HCT116 (cell line): ENCODE data around the gene SAMD4A. TPM values are rescaled to one million over a fixed set of nuclear protein-coding genes. Genes with fewer than 3 reads are reported as not detected.

ENCODE experiments used
- ATAC-seq: fragments of 200-7000 bp; cut with Tn5 transposase; 2 replicates; pipeline ENCODE4 v1.9.1; 2020; ENCODE audit warnings: mild to moderate bottlenecking, moderate library complexity
- BruUV-seq: library from RNA; stranded (reverse); fragments of 400-500 nt; replicated peaks from 2 replicates; lab custom pipeline; 2021; lab: Mats Ljungman, UMichigan
- CTCF ChIA-PET: fragments of 300-600 bp; sonication (Branson Sonifier 250); formaldehyde crosslinking; loops from one replicate; lab custom pipeline; 2021; ENCODE audit warnings: antibody characterized with exemption; lab: Charles Lee
- POLR2A ChIA-PET: fragments of 300-600, 350-600 bp; sonication (Branson Sonifier 250); formaldehyde crosslinking; loops from one replicate; lab custom pipeline; 2021; ENCODE audit warnings: antibody characterized with exemption; lab: Charles Lee
- RAD21 ChIA-PET, 2 experiments: fragments of 300-600 bp; sonication (Branson Sonifier 250); formaldehyde crosslinking; loops; one replicate each; lab custom pipeline; 2023; ENCODE audit warnings: low total read pairs in 2 of 2; ENCODE audit not compliant: uncharacterized antibody in 2 of 2, unreplicated experiment in 2 of 2, low non-redundant PET in 1 of 2; lab: Charles Lee
- DNase-seq: peaks from one replicate; pipeline ENCODE4 v3.0.0-alpha.2; 2010; ENCODE audit warnings: low read depth, low spot score
- H2AFZ ChIP-seq: fragments of 200-600 bp; shearing (Covaris generic), sonication (generic); 2 replicates; pipeline ENCODE4 v1.6.1; 2017; ENCODE audit warnings: low read depth, mixed run types, mixed read lengths, antibody characterized with exemption, low read length; ENCODE audit not compliant: poor library complexity, severe bottlenecking
- H3K27ac ChIP-seq: 2 replicates; pipeline ENCODE4 v1.5.1; 2012; ENCODE audit warnings: low read depth, low read length
- H3K27me3 ChIP-seq: fragments of 200-600 bp; sonication (generic); 2 replicates; pipeline ENCODE4 v1.6.1; 2016; ENCODE audit warnings: mixed run types, low read length, mixed read lengths; ENCODE audit not compliant: insufficient read depth
- H3K36me3 ChIP-seq, 2 experiments: fragments of 200-500 bp in 1 of 2; fragments of 200-600 bp in 1 of 2; sonication (Bioruptor generic) in 1 of 2; sonication (generic) in 1 of 2; 2 replicates each; pipeline versions ENCODE4 v1.5.1 to v1.6.1; 2014 to 2016; ENCODE audit warnings: low read length in 2 of 2, inconsistent platforms in 1 of 2, mixed read lengths in 1 of 2, mixed run types in 1 of 2; ENCODE audit not compliant: insufficient read depth in 2 of 2, control insufficient read depth in 1 of 2
- H3K4me1 ChIP-seq, 2 experiments: fragments of 200-600 bp in 1 of 2; sonication (generic) in 1 of 2; 2 replicates each; pipeline versions ENCODE4 v1.5.1 to v1.6.1; 2012 to 2017; ENCODE audit warnings: low read length in 2 of 2, inconsistent platforms in 1 of 2, mild to moderate bottlenecking in 1 of 2, mixed read lengths in 1 of 2, mixed run types in 1 of 2, moderate library complexity in 1 of 2; ENCODE audit not compliant: insufficient read depth in 2 of 2, control insufficient read depth in 1 of 2
- H3K4me2 ChIP-seq: fragments of 200-600 bp; sonication (generic); 2 replicates; pipeline ENCODE4 v1.6.1; 2017; ENCODE audit warnings: mixed run types, low read length, mixed read lengths
- H3K4me3 ChIP-seq, 2 experiments: fragments of 200-600 bp in 1 of 2; sonication (generic) in 1 of 2; replicated peaks in 1 of 2; 2 replicates each; pipeline ENCODE4 v1.5.1; 2011 to 2016; ENCODE audit warnings: low read length in 2 of 2, control low read depth in 1 of 2, low read depth in 1 of 2, mild to moderate bottlenecking in 1 of 2, mixed read lengths in 1 of 2, mixed run types in 1 of 2
- H3K79me2 ChIP-seq: fragments of 200-600 bp; sonication (generic); 2 replicates; pipeline ENCODE4 v1.6.1; 2017; ENCODE audit warnings: mild to moderate bottlenecking, mixed run types, low read length, moderate library complexity, mixed read lengths; ENCODE audit not compliant: insufficient read depth
- H3K9ac ChIP-seq: fragments of 200-600 bp; sonication (generic); 2 replicates; pipeline ENCODE4 v1.6.1; 2016; ENCODE audit warnings: low read length, mixed read lengths
- H3K9me2 ChIP-seq: fragments of 200-600 bp; sonication (generic), shearing (Covaris generic); 2 replicates; pipeline ENCODE4 v1.6.1; 2017; ENCODE audit warnings: mixed run types, mild to moderate bottlenecking, moderate library complexity; ENCODE audit not compliant: insufficient read depth
- H3K9me3 ChIP-seq, 2 experiments: fragments of 200-500 bp in 1 of 2; fragments of 200-600 bp in 1 of 2; sonication (Bioruptor generic) in 1 of 2; sonication (generic) in 1 of 2; 2 replicates each; pipeline ENCODE4 v1.6.1; 2014 to 2017; ENCODE audit warnings: low read length in 2 of 2, mixed read lengths in 2 of 2, inconsistent platforms in 1 of 2, low read depth in 1 of 2, mild to moderate bottlenecking in 1 of 2, mixed run types in 1 of 2, moderate library complexity in 1 of 2; ENCODE audit not compliant: control insufficient read depth in 1 of 2, insufficient read depth in 1 of 2
- H4K20me1 ChIP-seq: fragments of 200-600 bp; sonication (generic), shearing (Covaris generic); 2 replicates; pipeline ENCODE4 v1.6.1; 2017; ENCODE audit warnings: mixed run types, mild to moderate bottlenecking, moderate library complexity; ENCODE audit not compliant: insufficient read depth
- JUND ChIP-seq: IDR thresholded peaks from 2 replicates; pipeline ENCODE4 v1.6.1; 2012
- intact Hi-C: fragments of 100-400 bp; cut with micrococcal nuclease; formaldehyde crosslinking; loops from 2 replicates; pipeline ENCODE4 v1.10.0; 2022
- total RNA-seq: library from RNA; stranded (reverse); gene quantifications from one replicate; pipeline ENCODE4 v1.2.1, GENCODE V29; 2021; ENCODE audit not compliant: unreplicated experiment
- TF ChIP-seq, protein P1 (sequence below), 3 experiments: fragments of 200-600 bp in 1 of 3; sonication (generic) in 1 of 3; IDR thresholded peaks in 2 of 3; conservative IDR thresholded peaks in 1 of 3; 2 replicates each; pipeline ENCODE4 v1.5.1; 2012 to 2017; ENCODE audit warnings: low read depth in 2 of 3, low read length in 2 of 3, antibody characterized with exemption in 1 of 3, borderline replicate concordance in 1 of 3, control low read depth in 1 of 3, mild to moderate bottlenecking in 1 of 3, mixed read lengths in 1 of 3, mixed run types in 1 of 3, moderate library complexity in 1 of 3; ENCODE audit not compliant: insufficient read depth in 1 of 3
- TF ChIP-seq, protein P2 (sequence below): IDR thresholded peaks from 2 replicates; pipeline ENCODE4 v1.6.1; 2012; ENCODE audit warnings: low read depth

Gene SAMD4A
- total RNA-seq, 1 experiment from 2014 or later, result 9.0 TPM

GRCh38 chr14:54577494-54577893 lies 10.6 kb downstream of the SAMD4A start:
- Histone ChIP-seq H3K36me3 (peaks cover 0 to 14% of the 10 kb centered on the region in 2 experiments; a peak in 1 of 4 replicates), H4K20me1 (no peaks in the 10 kb centered on the region)

More at GRCh38 chr14:54577494-54577893, 10.6 kb downstream of the SAMD4A start:
- DNase-seq, result no peak
- no peak overlapping the region for H3K4me3 ChIP-seq
- H3K27ac ChIP-seq, result no peak overlapping the region
- no peak for ATAC-seq
- H3K4me2 ChIP-seq, result no peak overlapping the region
- intact Hi-C loops, result no loop called here
- no peak overlapping the region for H2AFZ ChIP-seq
- H3K79me2 ChIP-seq, result no peaks in the 10 kb centered on the region
- TF ChIP-seq, protein P1, sequence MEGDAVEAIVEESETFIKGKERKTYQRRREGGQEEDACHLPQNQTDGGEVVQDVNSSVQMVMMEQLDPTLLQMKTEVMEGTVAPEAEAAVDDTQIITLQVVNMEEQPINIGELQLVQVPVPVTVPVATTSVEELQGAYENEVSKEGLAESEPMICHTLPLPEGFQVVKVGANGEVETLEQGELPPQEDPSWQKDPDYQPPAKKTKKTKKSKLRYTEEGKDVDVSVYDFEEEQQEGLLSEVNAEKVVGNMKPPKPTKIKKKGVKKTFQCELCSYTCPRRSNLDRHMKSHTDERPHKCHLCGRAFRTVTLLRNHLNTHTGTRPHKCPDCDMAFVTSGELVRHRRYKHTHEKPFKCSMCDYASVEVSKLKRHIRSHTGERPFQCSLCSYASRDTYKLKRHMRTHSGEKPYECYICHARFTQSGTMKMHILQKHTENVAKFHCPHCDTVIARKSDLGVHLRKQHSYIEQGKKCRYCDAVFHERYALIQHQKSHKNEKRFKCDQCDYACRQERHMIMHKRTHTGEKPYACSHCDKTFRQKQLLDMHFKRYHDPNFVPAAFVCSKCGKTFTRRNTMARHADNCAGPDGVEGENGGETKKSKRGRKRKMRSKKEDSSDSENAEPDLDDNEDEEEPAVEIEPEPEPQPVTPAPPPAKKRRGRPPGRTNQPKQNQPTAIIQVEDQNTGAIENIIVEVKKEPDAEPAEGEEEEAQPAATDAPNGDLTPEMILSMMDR (IDR thresholded peaks at IDR 0.05 in 2 of 3, conservative IDR thresholded peaks at IDR 0.05 in 1 of 3; ENCODE audit: borderline replicate concordance in 1 of 3, insufficient read depth in 1 of 3, low read depth in 2 of 3, low read length in 2 of 3), result no peak
- TF ChIP-seq, protein P2, sequence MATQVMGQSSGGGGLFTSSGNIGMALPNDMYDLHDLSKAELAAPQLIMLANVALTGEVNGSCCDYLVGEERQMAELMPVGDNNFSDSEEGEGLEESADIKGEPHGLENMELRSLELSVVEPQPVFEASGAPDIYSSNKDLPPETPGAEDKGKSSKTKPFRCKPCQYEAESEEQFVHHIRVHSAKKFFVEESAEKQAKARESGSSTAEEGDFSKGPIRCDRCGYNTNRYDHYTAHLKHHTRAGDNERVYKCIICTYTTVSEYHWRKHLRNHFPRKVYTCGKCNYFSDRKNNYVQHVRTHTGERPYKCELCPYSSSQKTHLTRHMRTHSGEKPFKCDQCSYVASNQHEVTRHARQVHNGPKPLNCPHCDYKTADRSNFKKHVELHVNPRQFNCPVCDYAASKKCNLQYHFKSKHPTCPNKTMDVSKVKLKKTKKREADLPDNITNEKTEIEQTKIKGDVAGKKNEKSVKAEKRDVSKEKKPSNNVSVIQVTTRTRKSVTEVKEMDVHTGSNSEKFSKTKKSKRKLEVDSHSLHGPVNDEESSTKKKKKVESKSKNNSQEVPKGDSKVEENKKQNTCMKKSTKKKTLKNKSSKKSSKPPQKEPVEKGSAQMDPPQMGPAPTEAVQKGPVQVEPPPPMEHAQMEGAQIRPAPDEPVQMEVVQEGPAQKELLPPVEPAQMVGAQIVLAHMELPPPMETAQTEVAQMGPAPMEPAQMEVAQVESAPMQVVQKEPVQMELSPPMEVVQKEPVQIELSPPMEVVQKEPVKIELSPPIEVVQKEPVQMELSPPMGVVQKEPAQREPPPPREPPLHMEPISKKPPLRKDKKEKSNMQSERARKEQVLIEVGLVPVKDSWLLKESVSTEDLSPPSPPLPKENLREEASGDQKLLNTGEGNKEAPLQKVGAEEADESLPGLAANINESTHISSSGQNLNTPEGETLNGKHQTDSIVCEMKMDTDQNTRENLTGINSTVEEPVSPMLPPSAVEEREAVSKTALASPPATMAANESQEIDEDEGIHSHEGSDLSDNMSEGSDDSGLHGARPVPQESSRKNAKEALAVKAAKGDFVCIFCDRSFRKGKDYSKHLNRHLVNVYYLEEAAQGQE, result no peak
- TF ChIP-seq JUND, result no peak
- BruUV-seq, result no TSS peak
- no peaks in the 10 kb centered on the region for H3K9me2 ChIP-seq
- H3K9ac ChIP-seq, result no peak overlapping the region
- RAD21 ChIA-PET, result no interaction called here
- H3K27me3 ChIP-seq, result no peaks in the 10 kb centered on the region
- H3K4me1 ChIP-seq, result no peaks in the 10 kb centered on the region
- CTCF ChIA-PET, result no interaction called here
- peaks cover 4% of the 10 kb centered on the region in 2 experiments; a peak in 1 of 4 replicates for H3K9me3 ChIP-seq
- POLR2A ChIA-PET, result no interaction called here
